Measurements from ENCODE around the gene SND1.

- no peak for TF ChIP-seq PKNOX1 (IDR thresholded peaks at IDR 0.05)
- TF ChIP-seq SUZ12 (IDR thresholded peaks at IDR 0.05) = no peak
- no peak for TF ChIP-seq ELF4 (IDR thresholded peaks at IDR 0.05)
- TF ChIP-seq FOXK2 (IDR thresholded peaks at IDR 0.05) = no peak
- no peak for TF ChIP-seq SP1 (IDR thresholded peaks at IDR 0.05)
- no peak for TF ChIP-seq NFRKB (IDR thresholded peaks at IDR 0.05)
- TF ChIP-seq HDGF (IDR thresholded peaks at IDR 0.05; ENCODE audit: borderline replicate concordance) = no peak
These were observed 439.1 kb downstream of the SND1 start for GRCh38 chr7:128091106-128091505.
